GM12878 (cell line): ENCODE measurements around the gene SARDH.

Source experiments
- CREM ChIP-seq: IDR thresholded peaks from 2 replicates; pipeline ENCODE4 v1.6.1; 2014; ENCODE audit warnings: antibody characterized with exemption, low read depth
- EGR1 ChIP-seq, 2 experiments: IDR thresholded peaks; 1 replicate in 1 of 2; 2 replicates in 1 of 2; pipeline ENCODE4 v1.6.1; 2011 to 2012; ENCODE audit warnings: low read depth in 2 of 2, low read length in 2 of 2, borderline replicate concordance in 1 of 2, mild to moderate bottlenecking in 1 of 2, moderate library complexity in 1 of 2
- EZH2 ChIP-seq: IDR thresholded peaks from 2 replicates; pipeline ENCODE4 v1.6.1; 2012; ENCODE audit warnings: low read depth, mild to moderate bottlenecking, control low read depth, inconsistent platforms, low read length, borderline replicate concordance; ENCODE audit not compliant: control insufficient read depth
- SMC3 ChIP-seq: IDR thresholded peaks from 2 replicates; pipeline ENCODE4 v1.6.1; 2011; ENCODE audit warnings: low read length, improper control_type of control experiment, borderline replicate concordance
- ZNF274 ChIP-seq: IDR thresholded peaks from one replicate; pipeline ENCODE4 v1.8.0; 2011; ENCODE audit not compliant: insufficient read length, insufficient read depth
- TF ChIP-seq, protein P1 (sequence below), 3 experiments: IDR thresholded peaks in 2 of 3; conservative IDR thresholded peaks in 1 of 3; 2 replicates each; pipeline ENCODE4 v1.5.1; 2011; ENCODE audit warnings: low read depth in 3 of 3, low read length in 3 of 3, mild to moderate bottlenecking in 3 of 3, control low read depth in 2 of 3, moderate library complexity in 2 of 3, inconsistent platforms in 1 of 3, mixed read lengths in 1 of 3; ENCODE audit not compliant: control insufficient read depth in 2 of 3, insufficient read depth in 1 of 3; ENCODE audit errors: extremely low read depth in 1 of 3

DNA sequence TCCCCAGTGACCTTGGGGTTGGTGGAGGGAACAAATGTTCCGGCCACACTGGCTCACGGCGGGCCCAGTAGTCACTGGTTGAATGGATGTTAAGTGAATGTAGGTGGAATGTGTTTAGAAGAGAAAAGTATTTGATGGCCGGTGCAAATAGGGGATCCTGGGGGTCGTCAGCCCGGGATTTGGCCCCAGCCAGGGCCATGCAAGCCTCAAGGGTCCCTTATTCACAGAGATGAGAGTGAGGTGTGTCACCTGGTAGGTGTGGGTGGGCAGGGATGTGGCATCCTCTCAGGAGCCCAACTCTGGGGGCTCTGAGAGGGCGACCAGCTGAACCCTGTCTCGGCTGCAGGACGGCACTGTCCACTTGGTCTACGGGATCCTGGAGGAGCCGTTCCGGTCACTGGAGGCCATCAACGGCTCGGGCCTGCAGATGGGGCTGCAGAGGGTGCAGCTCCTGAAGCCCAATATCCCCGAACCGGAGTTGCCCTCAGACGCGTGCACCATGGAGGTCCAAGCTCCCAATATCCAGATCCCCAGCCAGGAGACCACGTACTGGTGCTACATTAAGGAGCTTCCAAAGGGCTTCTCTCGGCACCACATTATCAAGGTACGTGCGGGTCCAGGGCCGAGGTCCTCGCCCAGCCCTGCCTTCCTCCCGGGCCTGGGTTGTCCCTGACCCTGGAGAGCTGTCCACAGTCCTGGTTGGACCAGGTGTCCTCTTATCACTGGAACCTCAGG, 96.1 kb downstream of the SARDH start:
- TF ChIP-seq EGR1 (IDR thresholded peaks at IDR 0.05; ENCODE audit: borderline replicate concordance in 1 of 2, low read depth in 2 of 2, low read length in 2 of 2) (no peak), SMC3 (no peak), EZH2 (no peak), CREM (no peak), ZNF274 (no peak)
- TF ChIP-seq, protein P1, sequence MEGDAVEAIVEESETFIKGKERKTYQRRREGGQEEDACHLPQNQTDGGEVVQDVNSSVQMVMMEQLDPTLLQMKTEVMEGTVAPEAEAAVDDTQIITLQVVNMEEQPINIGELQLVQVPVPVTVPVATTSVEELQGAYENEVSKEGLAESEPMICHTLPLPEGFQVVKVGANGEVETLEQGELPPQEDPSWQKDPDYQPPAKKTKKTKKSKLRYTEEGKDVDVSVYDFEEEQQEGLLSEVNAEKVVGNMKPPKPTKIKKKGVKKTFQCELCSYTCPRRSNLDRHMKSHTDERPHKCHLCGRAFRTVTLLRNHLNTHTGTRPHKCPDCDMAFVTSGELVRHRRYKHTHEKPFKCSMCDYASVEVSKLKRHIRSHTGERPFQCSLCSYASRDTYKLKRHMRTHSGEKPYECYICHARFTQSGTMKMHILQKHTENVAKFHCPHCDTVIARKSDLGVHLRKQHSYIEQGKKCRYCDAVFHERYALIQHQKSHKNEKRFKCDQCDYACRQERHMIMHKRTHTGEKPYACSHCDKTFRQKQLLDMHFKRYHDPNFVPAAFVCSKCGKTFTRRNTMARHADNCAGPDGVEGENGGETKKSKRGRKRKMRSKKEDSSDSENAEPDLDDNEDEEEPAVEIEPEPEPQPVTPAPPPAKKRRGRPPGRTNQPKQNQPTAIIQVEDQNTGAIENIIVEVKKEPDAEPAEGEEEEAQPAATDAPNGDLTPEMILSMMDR (IDR thresholded peaks at IDR 0.05 in 2 of 3, conservative IDR thresholded peaks at IDR 0.05 in 1 of 3; ENCODE audit: control insufficient read depth in 2 of 3, extremely low read depth in 1 of 3, insufficient read depth in 1 of 3, low read depth in 3 of 3, low read length in 3 of 3) = no peak
